PC-3 (cell line): ENCODE results near the gene MINK1.

Experiments used
- EZH2 ChIP-seq: fragments of 300-600 bp; sonication (generic); IDR thresholded peaks from one replicate; pipeline ENCODE4 v1.6.1; 2017; ENCODE audit warnings: antibody characterized with exemption, mild to moderate bottlenecking, low read length; ENCODE audit not compliant: unreplicated experiment
- TF ChIP-seq, protein P1 (sequence below): fragments of 300-600 bp; sonication (generic); conservative IDR thresholded peaks from 2 replicates; pipeline ENCODE4 v1.5.1; 2017; ENCODE audit warnings: antibody characterized with exemption, low read depth, mild to moderate bottlenecking, low read length

DNA sequence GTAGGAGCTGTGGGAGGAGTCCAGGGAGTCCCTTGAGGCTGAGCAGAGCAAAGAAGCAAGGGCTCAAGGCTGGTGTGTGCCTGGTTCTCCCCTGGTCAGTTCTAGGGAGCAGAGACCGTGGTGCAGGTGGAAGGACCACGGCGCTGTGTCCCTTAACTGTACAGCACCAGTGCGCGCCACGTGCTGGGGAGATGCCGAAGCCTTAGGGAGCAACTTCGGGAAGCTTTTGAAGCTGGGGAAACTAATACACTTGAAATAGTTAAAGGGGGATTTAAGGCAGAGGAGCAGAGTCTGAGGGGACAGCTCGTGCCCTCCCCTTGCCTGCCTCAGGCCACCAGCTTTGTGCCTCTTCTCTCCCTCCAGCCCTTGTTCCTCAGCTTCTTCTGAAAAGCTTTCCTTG is 27.5 kb downstream of the MINK1 start:
- TF ChIP-seq, protein P1, sequence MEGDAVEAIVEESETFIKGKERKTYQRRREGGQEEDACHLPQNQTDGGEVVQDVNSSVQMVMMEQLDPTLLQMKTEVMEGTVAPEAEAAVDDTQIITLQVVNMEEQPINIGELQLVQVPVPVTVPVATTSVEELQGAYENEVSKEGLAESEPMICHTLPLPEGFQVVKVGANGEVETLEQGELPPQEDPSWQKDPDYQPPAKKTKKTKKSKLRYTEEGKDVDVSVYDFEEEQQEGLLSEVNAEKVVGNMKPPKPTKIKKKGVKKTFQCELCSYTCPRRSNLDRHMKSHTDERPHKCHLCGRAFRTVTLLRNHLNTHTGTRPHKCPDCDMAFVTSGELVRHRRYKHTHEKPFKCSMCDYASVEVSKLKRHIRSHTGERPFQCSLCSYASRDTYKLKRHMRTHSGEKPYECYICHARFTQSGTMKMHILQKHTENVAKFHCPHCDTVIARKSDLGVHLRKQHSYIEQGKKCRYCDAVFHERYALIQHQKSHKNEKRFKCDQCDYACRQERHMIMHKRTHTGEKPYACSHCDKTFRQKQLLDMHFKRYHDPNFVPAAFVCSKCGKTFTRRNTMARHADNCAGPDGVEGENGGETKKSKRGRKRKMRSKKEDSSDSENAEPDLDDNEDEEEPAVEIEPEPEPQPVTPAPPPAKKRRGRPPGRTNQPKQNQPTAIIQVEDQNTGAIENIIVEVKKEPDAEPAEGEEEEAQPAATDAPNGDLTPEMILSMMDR = no peak
- TF ChIP-seq EZH2 = no peak
